GM23338 (cell line): ENCODE data around the gene CCDC28A.

Experiments used
- CTCF ChIP-seq, 2 experiments: fragments of 200-600 bp in 1 of 2; sonication (generic) in 1 of 2; conservative IDR thresholded peaks; 2 replicates each; pipeline versions ENCODE4 v1.5.1 to v1.6.1; 2016 to 2017; ENCODE audit warnings: antibody characterized with exemption in 2 of 2, low read depth in 2 of 2, mild to moderate bottlenecking in 2 of 2, moderate library complexity in 1 of 2
- EZH2 ChIP-seq: fragments of 200-600 bp; sonication (generic); IDR thresholded peaks from one replicate; pipeline ENCODE4 v1.8.0; 2017; ENCODE audit warnings: antibody characterized with exemption, mild to moderate bottlenecking, low read depth; ENCODE audit not compliant: unreplicated experiment
- EZH2phosphoT487 ChIP-seq: fragments of 200-600 bp; sonication (generic); IDR thresholded peaks from one replicate; pipeline ENCODE4 v1.8.1; 2018; ENCODE audit warnings: antibody characterized with exemption; ENCODE audit not compliant: unreplicated experiment
- NANOG ChIP-seq: IDR thresholded peaks from 2 replicates; pipeline ENCODE4 v1.6.1; 2016; ENCODE audit warnings: antibody characterized with exemption, borderline replicate concordance
- POLR2AphosphoS5 ChIP-seq: IDR thresholded peaks from 2 replicates; pipeline ENCODE4 v1.6.1; 2016; ENCODE audit warnings: antibody characterized with exemption, low read depth
- ZNF114 ChIP-seq: fragments of 250-450 bp; sonication (Bioruptor Pico); IDR thresholded peaks from 2 replicates; pipeline ENCODE4 v1.5.0; 2020; ENCODE audit warnings: mild to moderate bottlenecking, moderate library complexity
- ZNF331 ChIP-seq: fragments of 250-450 bp; sonication (Bioruptor Pico); IDR thresholded peaks from 2 replicates; pipeline ENCODE4 v1.5.0; 2020; ENCODE audit warnings: low read depth, mild to moderate bottlenecking, moderate library complexity

- TF ChIP-seq CTCF (conservative IDR thresholded peaks at IDR 0.05; ENCODE audit: low read depth in 2 of 2) (no peak), POLR2AphosphoS5 (no peak), EZH2 (no peak), ZNF331 (no peak), EZH2phosphoT487 (no peak), ZNF114 (CRISPR knock-in tag) (no peak), NANOG (no peak)
Observed at GRCh38 chr6:138776659-138777058, 3.1 kb downstream of the CCDC28A start.
